HG03095 (cell line): ENCODE measurements around the gene HOXA13.

Source experiments
- ATAC-seq: cut with Tn5 transposase; IDR thresholded peaks from one replicate; pipeline ENCODE4 v1.9.1; 2021; ENCODE audit warnings: moderate library complexity; ENCODE audit not compliant: unreplicated experiment

HOXA13 gene

DNA sequence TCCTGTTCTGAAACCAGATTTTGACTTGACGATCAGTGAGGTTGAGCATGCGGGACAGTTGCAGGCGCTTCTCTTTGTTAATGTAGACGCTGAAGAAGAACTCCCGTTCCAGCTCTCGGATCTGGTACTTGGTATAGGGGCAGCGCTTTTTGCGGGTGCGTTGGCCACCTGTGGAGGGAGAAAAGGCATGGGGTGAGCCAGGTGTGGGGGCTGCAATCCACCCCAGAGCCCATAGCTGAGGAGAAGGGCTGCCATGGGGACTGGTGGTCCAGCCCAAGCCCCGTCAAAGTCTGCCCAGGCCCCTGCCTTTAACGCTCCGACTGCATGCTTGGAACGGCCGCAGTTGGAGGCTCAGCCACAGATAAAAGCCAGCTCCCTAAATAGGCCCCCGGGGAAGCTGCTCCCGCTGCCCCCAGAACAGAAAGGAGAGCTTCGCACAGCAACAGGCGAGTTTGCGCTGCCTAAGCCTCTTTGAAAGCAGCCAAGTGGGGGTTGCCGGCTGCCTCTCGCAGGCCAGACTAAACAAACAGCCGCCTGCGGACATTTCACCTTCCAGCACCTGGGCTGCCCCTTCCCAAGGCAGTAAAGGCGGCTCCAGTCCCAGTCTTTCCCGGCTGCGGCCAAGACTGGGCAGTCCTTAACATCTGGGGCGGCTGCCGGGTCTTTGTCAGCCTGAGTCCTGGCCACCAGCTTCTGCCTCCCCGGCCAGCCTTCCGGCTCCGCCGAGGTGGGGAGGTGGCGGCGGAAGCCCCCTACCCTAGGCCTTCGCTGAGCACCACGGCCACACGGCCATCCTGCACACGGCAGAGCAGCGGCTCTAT is 16.8 kb downstream of the HOXA13 start:
- no peak for ATAC-seq

DNA sequence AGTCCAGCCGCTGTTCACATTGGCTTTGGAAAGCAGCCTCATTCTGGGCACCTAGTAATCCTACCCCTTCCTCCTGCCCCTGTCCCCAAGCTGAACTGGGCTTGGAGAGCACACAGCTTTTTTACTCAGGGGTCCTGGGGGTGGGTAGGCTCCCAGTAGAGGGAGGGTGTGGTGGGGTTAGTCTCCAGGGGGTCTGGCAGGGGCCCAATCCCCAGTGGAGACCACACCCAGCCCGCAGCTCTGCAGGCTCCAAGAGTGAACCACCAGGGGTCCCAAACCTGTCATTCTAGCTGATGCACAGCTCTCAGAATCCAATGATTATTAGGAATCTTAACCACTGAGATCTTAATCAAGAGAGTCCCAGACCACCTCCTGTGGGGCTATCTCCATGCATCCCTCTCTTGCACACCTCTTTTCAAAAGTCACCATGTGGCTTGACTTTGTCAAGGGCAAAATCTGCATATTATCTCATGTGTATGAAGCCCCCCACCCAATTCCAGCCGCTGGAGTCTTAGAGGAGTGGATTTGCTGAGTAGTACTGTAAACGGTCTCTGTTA is 17.5 kb downstream of the HOXA13 start:
- ATAC-seq, result no peak

DNA sequence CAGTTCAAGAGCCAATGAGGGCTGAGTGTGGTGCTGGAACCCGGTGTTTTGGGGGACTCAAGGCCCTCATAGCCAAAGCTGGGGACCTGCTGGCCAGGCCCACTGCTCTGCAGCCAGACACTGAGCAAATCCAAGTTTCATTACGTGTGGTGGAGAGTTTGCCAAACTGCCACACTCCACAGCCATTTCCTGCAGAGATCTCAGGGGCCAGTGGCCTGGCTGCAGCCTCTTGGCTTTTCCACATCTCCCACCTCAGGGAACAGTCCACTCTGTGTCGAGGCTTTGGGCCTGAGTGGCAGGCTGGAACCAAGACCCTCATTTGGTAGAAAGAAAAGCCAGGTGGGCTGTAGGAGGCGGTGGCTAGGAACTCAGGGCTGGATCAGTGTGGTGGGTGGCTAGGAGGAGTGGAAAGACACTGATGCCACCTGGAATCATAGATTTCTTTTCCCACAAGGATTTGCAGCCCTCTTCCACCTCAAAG is 18.1 kb downstream of the HOXA13 start:
- no peak for ATAC-seq

DNA sequence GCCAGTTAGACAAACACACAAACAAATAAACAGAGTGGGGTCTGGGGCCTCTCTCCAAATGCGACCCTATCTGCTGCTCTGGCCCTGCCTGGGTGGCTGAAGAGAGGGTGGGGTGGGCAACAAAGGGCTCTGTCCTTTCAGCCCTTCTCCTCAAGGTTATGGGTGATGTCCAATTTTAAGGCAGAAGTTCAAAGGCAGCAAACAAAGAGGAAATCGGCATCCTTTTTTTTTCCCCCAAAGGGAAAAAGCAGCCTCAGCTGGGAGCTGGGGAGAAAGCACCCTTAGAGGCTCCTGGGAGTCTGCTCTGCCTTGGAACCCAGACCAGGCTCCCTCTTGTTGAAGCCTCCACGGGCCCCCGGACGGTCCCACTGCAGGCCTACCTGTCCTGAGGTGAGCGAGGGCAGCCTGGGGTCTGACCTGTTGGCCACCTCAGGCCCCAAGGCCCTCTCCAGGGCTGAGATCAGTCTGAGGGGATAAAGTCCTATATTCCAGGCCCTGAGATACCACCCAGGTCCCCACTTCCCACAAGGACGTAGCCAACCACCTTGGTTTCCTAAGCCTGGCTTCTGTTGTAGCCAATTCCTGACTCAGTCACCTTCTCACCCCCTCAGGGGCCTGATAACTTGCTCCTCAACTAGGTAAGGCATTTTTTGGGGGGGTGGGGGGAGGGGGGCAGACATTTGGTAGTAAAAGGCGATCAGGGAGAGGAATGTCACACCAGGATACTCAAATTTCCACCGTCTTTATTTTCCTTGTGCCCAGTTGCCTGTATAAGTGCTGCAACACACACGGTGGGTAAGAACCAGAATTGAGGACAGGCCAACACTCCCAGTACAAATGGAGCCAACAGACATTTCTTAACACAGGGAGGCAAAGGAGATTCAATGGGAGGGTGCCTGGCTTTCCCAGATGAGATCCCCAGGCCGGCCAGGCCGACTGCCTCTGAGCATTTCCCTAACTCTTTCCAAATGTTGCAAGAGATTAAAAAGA is 19.2 kb downstream of the HOXA13 start:
- no peak for ATAC-seq

DNA sequence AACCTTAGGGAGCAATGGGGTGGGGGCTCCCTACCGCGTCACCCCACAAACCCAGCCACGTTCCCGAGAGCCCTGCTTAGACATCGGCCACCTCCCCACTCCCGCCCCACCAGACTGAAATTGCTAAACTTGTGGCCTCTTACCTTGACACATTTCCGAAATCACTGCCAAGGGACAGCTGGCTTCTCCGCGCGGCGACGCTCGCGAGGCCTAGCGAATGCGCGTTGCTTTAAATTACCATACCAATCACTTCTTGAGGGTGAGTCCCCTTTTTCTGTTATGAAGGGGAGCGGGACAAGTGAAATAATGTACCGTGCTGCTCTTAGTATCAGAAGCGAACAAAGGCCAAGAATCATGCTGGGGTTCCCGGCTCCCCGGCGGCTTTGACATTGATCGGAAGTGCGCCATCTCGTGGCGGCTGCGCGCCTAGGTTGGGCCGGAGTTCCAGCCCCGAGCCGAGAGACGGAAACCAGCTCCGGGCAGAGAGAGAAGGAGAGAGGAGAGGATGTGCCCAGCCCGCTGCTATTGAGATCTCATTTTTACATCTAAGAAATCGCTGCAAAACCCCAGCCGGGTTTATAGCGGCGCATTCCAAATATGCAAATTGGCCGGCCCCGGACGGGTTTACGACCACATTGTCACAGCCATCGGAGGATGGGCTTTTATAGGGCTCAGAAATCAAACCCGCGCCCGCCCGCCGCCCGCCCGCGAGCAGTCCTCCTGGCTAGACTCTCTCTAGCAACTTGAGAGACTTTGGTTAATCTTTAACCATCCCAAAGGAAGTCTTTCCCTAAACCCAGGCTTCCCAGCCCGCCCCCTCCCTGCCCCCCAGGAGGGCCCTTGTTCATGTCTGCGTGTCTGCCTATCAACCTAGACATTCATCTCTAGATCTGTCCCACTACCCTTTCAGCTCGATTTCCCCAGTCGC is 20.1 kb downstream of the HOXA13 start:
- no peak for ATAC-seq

DNA sequence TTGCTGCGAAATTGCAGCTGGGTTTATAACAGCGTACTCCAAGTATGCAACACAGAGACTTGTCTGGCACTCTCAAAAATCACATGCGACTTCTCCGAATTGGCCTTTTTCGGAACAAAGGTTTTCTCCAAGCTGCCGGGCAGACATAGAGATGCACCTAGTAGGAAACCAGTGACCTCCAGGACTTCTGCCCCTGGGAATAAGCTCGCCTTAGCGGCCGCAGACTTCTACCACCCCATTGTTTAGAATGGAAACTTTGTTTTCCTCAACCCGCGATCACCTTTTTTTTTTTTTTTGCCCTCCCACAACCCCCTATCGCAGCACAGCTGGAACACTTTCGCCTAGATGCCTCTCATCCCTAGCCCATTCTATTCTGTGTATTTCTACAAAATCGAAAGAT is 20.9 kb downstream of the HOXA13 start:
- ATAC-seq, result no peak

DNA sequence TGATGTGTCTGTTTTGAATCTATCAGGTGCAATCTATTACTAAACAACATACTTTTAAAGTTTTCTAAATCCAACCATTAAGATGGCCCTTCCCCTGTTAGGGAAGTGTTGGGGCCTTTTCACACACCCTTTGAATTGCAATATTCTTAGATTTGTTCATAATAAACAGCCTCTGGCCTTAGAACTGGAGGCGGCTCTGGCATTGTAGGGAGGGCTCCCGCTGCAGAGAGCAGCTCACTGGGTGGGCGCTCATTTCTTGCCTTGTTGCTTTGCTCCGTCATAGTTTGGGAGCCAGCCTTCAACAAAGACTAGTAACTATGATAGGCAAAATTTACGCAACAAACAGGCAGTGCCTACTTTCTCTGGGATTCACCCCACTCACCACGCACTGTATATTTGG is 21.5 kb downstream of the HOXA13 start:
- no peak for ATAC-seq

DNA sequence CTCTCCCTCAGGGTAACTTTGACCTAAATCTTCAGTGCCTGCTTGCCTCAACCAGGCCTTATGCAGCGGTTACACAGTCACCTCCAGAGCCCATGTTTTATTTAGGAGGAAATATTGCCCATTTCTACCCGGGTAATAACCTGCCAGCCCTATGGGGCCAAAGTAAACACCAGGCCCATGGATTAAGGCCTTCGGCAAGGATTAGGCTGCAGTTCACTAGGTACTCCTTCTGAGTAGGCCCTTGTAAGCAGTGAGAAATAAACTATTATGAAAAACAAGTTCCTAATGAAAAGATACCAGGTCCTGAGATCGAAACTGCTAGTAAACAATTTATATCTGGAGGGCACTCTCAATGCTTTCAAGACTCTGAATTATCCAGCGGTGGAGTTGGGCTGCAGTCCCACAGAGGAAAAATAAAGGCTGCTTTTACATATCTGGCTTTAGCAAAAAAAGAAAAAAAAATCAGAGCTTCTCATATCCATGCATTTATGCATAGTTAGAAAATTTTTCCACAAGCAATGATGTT is 22.0 kb downstream of the HOXA13 start:
- no peak for ATAC-seq

DNA sequence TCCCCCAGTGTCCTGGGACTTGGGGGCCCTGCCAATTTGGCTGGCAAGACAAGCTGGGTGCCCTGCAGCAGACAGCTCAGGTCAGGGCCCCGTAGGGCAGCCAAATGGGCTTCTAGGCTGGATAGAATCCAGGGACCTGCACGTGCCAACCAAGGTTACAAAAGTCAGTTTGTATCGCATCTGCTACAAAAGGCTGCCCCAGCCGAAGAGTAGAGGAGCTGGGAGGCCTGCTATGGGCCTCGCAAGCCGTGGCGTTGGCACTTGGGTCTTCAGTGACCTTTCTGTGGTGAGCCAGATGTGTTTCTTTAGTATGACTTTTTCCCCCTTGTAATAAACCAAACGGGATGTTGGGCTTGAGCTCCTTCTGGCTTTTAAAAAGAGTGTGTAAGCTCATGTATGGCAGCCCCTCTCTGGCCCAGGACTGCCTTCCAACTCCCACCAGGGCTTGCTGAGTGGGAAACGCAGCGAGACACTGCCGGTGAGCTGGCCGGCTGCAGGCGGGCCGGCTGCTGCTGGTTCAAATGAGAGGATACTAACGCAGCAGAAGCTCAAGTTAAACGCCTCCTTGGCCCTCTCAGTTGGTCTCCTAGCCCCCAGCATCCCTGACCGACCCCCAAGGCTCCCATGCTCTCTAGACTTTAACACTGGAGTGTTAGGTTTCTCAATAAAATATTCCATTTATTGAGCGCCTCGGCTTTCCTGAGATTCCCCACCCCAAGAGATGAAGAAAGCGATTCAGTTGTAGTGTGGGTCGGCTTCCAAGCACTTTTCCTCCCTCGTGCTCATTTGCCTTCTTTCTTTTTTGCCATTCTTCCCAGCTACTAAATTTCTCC is 22.7 kb downstream of the HOXA13 start:
- ATAC-seq, result no peak

DNA sequence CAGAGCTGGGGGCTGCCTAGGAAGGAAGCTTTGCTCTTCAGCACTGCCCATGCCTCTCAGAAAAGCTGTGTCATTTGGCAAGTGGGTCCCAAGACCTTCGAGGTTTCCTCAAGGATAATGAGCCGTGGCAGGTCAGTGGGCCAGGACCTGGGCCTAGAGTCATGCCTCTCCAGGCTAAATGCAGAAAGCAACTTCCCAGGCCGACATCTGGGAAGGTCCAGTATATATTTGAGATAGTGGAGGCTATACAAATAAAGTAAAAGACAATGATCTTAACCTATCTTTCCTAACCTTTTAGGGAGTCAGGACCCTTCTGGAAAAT is 23.4 kb downstream of the HOXA13 start:
- no peak for ATAC-seq

DNA sequence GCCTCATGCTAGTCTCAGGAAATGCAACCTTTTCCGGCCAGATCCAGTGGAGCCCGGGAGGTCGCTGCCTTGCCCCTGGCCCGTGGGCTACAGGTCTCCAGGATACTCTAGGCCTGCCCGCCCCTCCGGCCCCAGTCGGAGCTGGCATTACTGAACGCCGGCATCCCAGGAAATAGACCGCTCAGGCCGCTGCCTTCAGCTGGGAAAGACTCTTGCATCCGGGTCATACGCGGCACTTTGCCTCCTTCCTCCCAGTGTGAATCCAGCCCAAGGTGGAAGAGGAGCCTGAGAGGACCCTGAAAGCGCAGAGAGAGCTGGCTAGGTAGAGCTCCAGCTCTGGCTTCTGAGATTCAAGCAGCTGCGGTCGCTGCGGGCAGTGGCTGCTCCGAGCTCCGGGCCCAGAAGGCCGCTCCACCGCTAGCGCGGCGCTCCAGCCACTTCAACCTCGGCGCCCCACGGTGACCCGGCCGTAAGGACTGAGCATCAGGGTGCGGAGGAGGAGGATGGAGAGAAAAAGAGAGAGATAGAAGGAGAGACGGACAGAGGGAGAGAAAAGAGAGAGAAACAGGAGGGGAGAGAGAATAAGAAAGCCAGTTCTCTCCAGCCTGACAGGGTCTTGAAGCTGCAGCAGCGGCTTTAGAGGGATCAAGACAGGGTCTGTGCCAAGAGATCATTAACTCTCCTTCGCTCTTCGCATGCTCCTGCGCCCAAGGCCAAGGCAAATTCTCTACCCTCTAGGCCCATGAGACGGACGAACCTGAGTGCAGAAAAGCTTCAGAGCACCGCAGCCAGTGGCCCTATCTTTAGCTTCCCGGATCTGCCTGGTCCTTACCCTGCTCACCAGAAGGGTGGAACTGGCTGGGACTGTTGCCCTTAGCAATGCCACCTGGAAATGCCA is 24.0 kb downstream of the HOXA13 start:
- no peak for ATAC-seq

DNA sequence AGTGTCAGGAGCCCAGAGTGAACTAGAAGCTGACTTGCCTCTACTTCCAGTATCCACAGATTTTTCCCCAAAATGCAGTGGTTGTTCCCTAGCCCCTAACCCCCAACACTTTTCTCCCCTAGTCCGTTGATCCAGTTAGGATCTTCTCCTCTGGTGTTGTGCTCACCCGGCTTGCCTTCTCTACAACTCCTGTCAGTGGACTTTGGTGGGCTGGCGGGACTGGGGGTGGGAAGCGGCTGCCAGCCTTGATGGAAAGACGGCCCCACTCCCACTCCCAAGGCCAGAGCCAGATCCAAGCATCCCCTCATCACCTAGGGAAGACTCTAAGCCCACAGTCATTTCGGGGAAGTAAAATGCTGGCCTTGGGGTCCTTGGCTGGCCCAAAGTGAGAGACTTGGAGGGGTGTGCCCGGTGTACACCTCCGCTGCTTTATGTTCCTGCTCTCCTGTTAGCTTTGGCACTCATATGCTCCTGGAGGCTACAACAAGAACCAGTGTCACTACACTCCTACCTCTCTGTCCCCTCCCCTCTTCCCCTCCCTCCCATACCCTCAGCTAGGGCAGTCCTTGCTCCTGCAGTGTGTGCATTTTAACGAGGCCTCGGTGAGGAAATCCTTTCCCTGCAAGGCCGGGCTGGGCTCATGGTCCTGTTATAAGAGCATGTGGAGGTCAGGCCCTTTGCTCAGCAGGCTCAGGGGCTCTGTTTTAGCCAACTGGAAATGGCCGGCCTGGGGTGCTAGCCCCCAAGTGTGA is 24.8 kb downstream of the HOXA13 start:
- ATAC-seq, result no peak

DNA sequence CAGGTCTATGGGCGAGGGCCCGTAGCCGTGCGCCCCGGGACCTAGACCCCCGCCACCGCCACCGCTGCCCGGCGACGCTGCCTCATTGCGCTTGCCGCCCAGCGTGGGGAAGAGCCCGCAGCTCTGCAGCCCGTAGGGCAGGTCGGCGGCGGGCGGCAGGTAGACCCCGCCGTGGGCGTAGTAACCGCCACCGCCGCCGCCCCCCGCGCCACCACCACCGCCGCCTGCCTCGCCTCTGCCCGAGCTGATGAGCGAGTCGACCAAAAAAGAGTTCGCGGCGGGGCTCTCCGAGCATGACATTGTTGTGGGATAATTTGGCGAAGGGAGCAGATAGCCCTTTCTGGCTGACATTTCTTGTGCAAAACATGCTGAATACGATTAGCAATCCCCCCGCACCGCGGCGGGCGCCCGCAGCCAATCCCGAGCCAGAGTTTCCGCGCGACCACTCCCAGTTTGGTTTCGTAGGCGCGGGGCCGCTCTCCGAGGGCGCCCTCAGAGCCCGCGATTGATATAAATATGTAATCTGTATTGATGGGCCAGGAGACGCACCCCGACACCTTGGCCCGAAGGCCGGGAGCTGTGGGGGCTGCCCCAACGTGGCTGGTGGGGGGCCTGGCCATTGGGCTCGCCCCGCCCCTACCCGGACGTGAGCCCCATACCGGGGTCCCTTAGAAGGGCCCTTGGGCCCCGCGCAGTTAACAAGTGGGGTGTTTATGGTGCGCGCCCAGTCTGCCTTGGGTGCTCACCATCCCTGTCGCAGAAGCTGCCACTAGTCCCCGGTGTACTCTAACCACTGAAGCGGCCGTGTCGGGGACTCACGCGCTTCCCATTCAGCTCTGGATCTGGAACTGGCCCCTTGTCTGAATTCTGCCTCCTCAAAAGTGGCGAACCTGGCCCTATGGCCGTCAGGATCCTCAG is 25.7 kb downstream of the HOXA13 start, which contains the start of gene HOXA10:
TSS of gene HOXA10 (minus strand) at position 365 of the 918 bp plus-strand sequence. CDS start at position 351, 14 bp downstream.
- no peak for ATAC-seq

DNA sequence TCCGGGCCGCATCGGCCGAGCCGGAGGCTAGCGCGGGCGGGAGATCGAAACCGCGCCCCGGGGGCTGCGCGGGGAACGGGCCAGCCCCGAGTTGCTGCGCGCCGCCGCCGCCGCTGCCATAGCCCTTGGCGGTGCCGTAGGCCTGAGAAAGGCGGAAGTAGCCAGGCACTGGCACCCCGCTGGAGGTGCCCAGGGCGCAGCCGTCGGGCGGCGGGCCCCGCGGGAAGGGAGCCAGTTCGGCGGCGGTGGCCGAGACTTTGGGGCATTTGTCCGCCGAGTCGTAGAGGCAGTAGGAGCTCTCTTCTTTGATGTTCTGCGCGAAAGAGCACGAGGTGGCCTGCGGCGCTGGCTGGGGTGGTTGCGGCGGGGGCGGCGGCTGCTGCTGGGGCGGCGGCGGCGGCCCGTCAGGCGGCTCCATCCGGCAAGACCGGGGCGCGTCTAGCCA is 26.4 kb downstream of the HOXA13 start:
- no peak for ATAC-seq

DNA sequence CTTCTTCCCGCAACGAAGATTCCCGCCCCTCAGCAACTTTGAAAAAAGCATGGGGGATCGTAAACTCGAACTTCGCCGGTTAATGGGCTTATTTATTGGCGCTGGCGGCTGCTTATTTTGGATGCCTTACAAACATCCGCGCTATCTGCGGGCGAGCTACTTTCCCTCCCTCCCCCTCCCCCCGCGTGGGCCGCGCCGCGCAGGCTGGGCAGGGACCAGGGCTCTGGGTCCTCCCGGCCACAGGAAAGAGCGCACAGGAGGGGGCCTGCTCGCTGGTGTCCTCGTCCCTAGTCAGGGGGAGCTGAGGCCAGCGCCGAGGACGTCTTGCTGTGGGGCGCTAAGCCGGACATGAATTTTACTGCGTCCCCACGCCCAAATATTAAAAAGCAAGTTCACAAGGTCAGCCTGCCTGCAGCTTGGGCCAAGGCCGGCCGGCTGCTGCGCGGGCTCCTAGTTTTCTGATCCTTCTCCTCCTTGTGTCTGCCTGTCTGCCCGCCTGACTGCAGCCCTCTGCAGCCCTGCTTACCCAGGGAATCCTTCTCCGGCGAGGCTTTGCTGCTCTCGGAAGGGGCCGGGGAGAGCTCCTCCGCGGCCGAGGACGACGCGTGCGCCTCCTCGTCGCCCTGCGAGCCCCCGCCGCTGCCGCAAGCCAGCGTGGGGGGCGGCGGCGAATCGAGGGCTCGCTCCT is 26.9 kb downstream of the HOXA13 start:
- no peak for ATAC-seq

DNA sequence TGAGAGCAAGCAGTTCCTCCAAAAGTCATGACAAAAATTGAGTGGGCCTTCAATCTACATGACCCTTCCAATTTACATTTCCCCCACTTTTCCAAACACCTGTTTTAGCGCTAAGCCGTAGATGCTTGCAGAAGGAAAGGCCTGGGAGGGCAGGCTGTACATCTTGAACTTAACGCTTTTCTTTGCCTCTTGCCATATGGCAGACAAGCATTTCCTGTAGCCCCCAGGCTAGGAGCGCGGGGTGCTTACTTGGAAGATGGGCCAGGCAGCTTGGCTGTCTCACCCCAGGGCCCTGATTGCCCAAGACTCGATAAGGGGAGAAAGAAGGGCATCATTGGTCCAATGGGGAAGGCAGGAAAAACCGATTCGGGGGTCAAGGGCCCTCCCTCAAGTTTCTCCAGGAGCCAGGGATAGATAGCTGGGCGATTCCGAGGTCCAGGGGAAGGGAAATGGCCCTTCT is 27.5 kb downstream of the HOXA13 start:
- no peak for ATAC-seq
